Endothelial cell of umbilical vein (primary cell): ENCODE measurements around the gene RNF138. TPM values are rescaled to one million over a fixed set of nuclear protein-coding genes. Genes with fewer than 3 reads are reported as not detected.

ENCODE experiments used
- BruUV-seq: library from RNA; stranded (reverse); fragments of 400-500 nt; replicated peaks from 2 replicates; lab custom pipeline; 2021; lab: Mats Ljungman, UMichigan
- CTCF ChIA-PET: fragments of 300-600, 350-600 bp; sonication (Branson Sonifier 250); formaldehyde crosslinking; loops from one replicate; lab custom pipeline; 2021; ENCODE audit warnings: antibody characterized with exemption, inconsistent platforms; lab: Charles Lee
- POLR2A ChIA-PET: fragments of 300-600, 350-600 bp; sonication (Branson Sonifier 250); formaldehyde crosslinking; loops from one replicate; lab custom pipeline; 2021; ENCODE audit warnings: antibody characterized with exemption, inconsistent platforms; lab: Charles Lee
- DNase-seq: peaks from one replicate; pipeline ENCODE4 v3.0.0-alpha.2; 2011; ENCODE audit warnings: low read depth, low spot score
- FAIRE-seq: peaks from 2 replicates; lab custom pipeline; 2011; peaks lifted over from hg19 to GRCh38; lab: Jason Lieb, UNC
- H2AFZ ChIP-seq: 2 replicates; pipeline ENCODE4 v1.6.0; 2012; ENCODE audit warnings: low read depth, low read length, control low read depth, inconsistent platforms
- H3K27ac ChIP-seq: 2 replicates; pipeline ENCODE4 v1.5.1; 2011; ENCODE audit warnings: low read depth, mild to moderate bottlenecking, control low read depth, low read length, moderate library complexity; ENCODE audit not compliant: insufficient read depth
- H3K27me3 ChIP-seq, 2 experiments: 2 replicates each; pipeline versions ENCODE4 v1.6.0 to v1.6.1; 2011; ENCODE audit warnings: low read length in 2 of 2, mixed read lengths in 1 of 2; ENCODE audit not compliant: control insufficient read depth in 2 of 2, insufficient read depth in 2 of 2
- H3K36me3 ChIP-seq, 2 experiments: 2 replicates in 1 of 2; 3 replicates in 1 of 2; pipeline ENCODE4 v1.5.1; 2011; ENCODE audit warnings: low read length in 2 of 2, mild to moderate bottlenecking in 1 of 2, moderate library complexity in 1 of 2; ENCODE audit not compliant: control insufficient read depth in 2 of 2, insufficient read depth in 2 of 2; ENCODE audit errors: extremely low read depth in 1 of 2
- H3K4me1 ChIP-seq: 3 replicates; pipeline ENCODE4 v1.5.1; 2011; ENCODE audit warnings: mild to moderate bottlenecking, low read length; ENCODE audit not compliant: control insufficient read depth, insufficient read depth; ENCODE audit errors: extremely low read depth
- H3K4me2 ChIP-seq: 2 replicates; pipeline ENCODE4 v1.6.1; 2011; ENCODE audit warnings: low read length, control low read depth, mixed read lengths; ENCODE audit not compliant: insufficient read depth
- H3K4me3 ChIP-seq, 3 experiments: fragments of 200-600 bp in 1 of 3; sonication (generic), shearing (Covaris generic) in 1 of 3; replicated peaks in 1 of 3; 2 replicates each; pipeline ENCODE4 v1.5.1; 2011 to 2016; ENCODE audit warnings: control low read depth in 3 of 3, low read length in 3 of 3, mild to moderate bottlenecking in 2 of 3, inconsistent platforms in 1 of 3, low read depth in 1 of 3, moderate library complexity in 1 of 3; ENCODE audit not compliant: insufficient read depth in 1 of 3
- H3K79me2 ChIP-seq: 2 replicates; pipeline ENCODE4 v1.6.0; 2012; ENCODE audit warnings: low read length, inconsistent platforms; ENCODE audit not compliant: control insufficient read depth, insufficient read depth
- H3K9ac ChIP-seq: replicated peaks from 2 replicates; pipeline ENCODE3; 2011; ENCODE audit warnings: low read length, control low read depth; ENCODE audit not compliant: insufficient read depth; ENCODE audit errors: extremely low read depth
- H3K9me1 ChIP-seq: replicated peaks from 3 replicates; pipeline ENCODE4 v1.6.0; 2011; ENCODE audit warnings: mild to moderate bottlenecking, low read length; ENCODE audit not compliant: control insufficient read depth, insufficient read depth; ENCODE audit errors: extremely low read depth
- H3K9me3 ChIP-seq: replicated peaks from 2 replicates; pipeline ENCODE4 v1.5.1; 2012; ENCODE audit warnings: low read length, inconsistent platforms; ENCODE audit not compliant: control insufficient read depth, insufficient read depth
- H4K20me1 ChIP-seq: replicated peaks from 2 replicates; pipeline ENCODE3; 2011; ENCODE audit warnings: mild to moderate bottlenecking, low read length; ENCODE audit not compliant: control insufficient read depth, insufficient read depth; ENCODE audit errors: extremely low read depth
- JUN ChIP-seq: IDR thresholded peaks from 2 replicates; pipeline ENCODE4 v1.6.1; 2011; ENCODE audit warnings: borderline replicate concordance, low read depth; ENCODE audit not compliant: insufficient read length, insufficient read depth
- POLR2A ChIP-seq: IDR thresholded peaks from 2 replicates; pipeline ENCODE4 v1.6.1; 2012; ENCODE audit warnings: low read depth, mild to moderate bottlenecking, control low read depth, low read length
- dilution Hi-C: fragments of 300-500 bp; cut with MboI; formaldehyde crosslinking; loops from one replicate; pipeline ENCODE4 v1.15.0; 2019; ENCODE audit warnings: low sequenced_read_pairs; ENCODE audit not compliant: extremely low pct_ligation_motif_present
- intact Hi-C: fragments of 100-400 bp; cut with micrococcal nuclease; formaldehyde crosslinking; loops from one replicate; pipeline ENCODE4 v1.10.0; 2022
- polyA plus RNA-seq, 4 experiments: library from polyadenylated mRNA; depleted of rRNA in 3 of 4; stranded (reverse) in 3 of 4; unstranded in 1 of 4; fragments of >200 nt; gene quantifications; 2 replicates each; pipeline versions ENCODE4 v1.2.1 to v1.2.3, GENCODE V29; 2011 to 2012; ENCODE audit warnings: missing spikeins in 1 of 4
- small RNA-seq: library from RNA; depleted of rRNA; stranded (forward); fragments of <200 nt; gene quantifications from one replicate; pipeline ENCODE3, GENCODE V24; 2012; ENCODE audit warnings: low replicate concordance, low read depth; ENCODE audit not compliant: insufficient read depth, insufficient read length
- total RNA-seq: library from RNA; stranded (reverse); gene quantifications from 2 replicates; pipeline ENCODE4 v1.2.3, GENCODE V29; 2021
- TF ChIP-seq, protein P1 (sequence below), 2 donors: IDR thresholded peaks; 1 replicate in 1 of 2; 2 replicates in 1 of 2; pipeline ENCODE4 v1.5.1; 2011; ENCODE audit warnings: low read length in 2 of 2, mild to moderate bottlenecking in 2 of 2, moderate library complexity in 2 of 2, control low read depth in 1 of 2, inconsistent platforms in 1 of 2, low read depth in 1 of 2; ENCODE audit not compliant: insufficient read depth in 1 of 2; ENCODE audit errors: extremely low read depth in 1 of 2
- TF ChIP-seq, protein P2 (sequence below): IDR thresholded peaks from 2 replicates; pipeline ENCODE4 v1.6.1; 2011; ENCODE audit not compliant: insufficient read depth, insufficient read length

The RNF138 gene
- total and polyA plus RNA-seq, 2 donors (not counting 3 experiments of a cell fraction or from before 2014, with no cell fraction given), result 14.7 to 24.6 TPM

DNA sequence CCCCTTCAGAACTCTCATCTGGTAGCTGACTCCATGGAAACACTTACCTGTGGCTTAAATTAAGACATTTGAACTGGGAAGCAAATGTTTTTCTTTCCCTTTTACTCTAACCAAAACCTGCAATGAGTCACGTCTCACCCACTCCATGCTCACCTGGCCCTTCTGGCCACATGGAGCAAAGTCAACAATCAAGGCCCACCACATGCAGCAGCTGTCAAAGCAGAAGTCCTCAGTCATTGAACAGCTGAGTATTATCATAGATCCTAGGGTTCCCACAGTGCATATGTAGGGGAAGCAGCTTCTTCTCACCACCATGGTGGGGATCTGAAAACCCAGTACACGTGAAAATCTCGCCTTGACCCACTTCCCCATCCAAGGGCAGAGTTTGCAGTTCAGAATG is 85.9 kb downstream of the RNF138 start:
- no peak overlapping the region for H3K9ac ChIP-seq
- H3K79me2 ChIP-seq, result no peaks in the 10 kb centered on the region
- H3K4me3 ChIP-seq, result no peak overlapping the region
- intact Hi-C loops (no loop called here), dilution Hi-C loops (no loop called here)
- FAIRE-seq (no peak), DNase-seq (no peak)
- no peaks in the 10 kb centered on the region for H3K36me3 ChIP-seq
- H4K20me1 ChIP-seq, result no peaks in the 10 kb centered on the region
- no TSS peak for BruUV-seq
- no peaks in the 10 kb centered on the region for H3K9me3 ChIP-seq
- POLR2A ChIA-PET, result no interaction called here
- no peaks in the 10 kb centered on the region for H3K27me3 ChIP-seq
- H2AFZ ChIP-seq, result no peak overlapping the region
- CTCF ChIA-PET, result interaction anchor here (1.0 kb wide), 1 partner anchor 375 kb away, joined by 3 read pairs; no protein-coding TSS in a partner anchor
- no peaks in the 10 kb centered on the region for H3K4me1 ChIP-seq
- TF ChIP-seq POLR2A (no peak), JUN (no peak)
- TF ChIP-seq, protein P1, sequence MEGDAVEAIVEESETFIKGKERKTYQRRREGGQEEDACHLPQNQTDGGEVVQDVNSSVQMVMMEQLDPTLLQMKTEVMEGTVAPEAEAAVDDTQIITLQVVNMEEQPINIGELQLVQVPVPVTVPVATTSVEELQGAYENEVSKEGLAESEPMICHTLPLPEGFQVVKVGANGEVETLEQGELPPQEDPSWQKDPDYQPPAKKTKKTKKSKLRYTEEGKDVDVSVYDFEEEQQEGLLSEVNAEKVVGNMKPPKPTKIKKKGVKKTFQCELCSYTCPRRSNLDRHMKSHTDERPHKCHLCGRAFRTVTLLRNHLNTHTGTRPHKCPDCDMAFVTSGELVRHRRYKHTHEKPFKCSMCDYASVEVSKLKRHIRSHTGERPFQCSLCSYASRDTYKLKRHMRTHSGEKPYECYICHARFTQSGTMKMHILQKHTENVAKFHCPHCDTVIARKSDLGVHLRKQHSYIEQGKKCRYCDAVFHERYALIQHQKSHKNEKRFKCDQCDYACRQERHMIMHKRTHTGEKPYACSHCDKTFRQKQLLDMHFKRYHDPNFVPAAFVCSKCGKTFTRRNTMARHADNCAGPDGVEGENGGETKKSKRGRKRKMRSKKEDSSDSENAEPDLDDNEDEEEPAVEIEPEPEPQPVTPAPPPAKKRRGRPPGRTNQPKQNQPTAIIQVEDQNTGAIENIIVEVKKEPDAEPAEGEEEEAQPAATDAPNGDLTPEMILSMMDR (IDR thresholded peaks at IDR 0.05; ENCODE audit: extremely low read depth in 1 of 2, insufficient read depth in 1 of 2, low read depth in 1 of 2, low read length in 2 of 2), result no peak
- TF ChIP-seq, protein P2, sequence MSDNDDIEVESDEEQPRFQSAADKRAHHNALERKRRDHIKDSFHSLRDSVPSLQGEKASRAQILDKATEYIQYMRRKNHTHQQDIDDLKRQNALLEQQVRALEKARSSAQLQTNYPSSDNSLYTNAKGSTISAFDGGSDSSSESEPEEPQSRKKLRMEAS, result no peak
- no peak overlapping the region for H3K27ac ChIP-seq
- H3K4me2 ChIP-seq, result no peak overlapping the region
- no peaks in the 10 kb centered on the region for H3K9me1 ChIP-seq

Small RNAs within 50 kb of the gene (small RNA-seq; reads per million reads assigned to genes)
- not detected for gene RNA5SP453

Other genes with a start within 250 kb of the RNF138 start
- 30.1 and 34.1 TPM in 2 replicates for gene TRAPPC8, start 148.7 kb upstream of the RNF138 start, total RNA-seq
- gene TRAPPC8, start 148.7 kb upstream of the RNF138 start, polyA plus RNA-seq, result 23.1 and 25.0 TPM in 2 replicates
- gene RNF125, start 73.0 kb upstream of the RNF138 start, total RNA-seq, result 0.92 and 1.3 TPM in 2 replicates
- 0.40 and 0.73 TPM in 2 replicates for gene RNF125, start 73.0 kb upstream of the RNF138 start, polyA plus RNA-seq
- not detected in 2 replicates for gene MEP1B, start 98.2 kb downstream of the RNF138 start, total RNA-seq
- gene MEP1B, start 98.2 kb downstream of the RNF138 start, polyA plus RNA-seq, result not detected in 2 replicates